Activated CD8-positive, alpha-beta memory T cell treated with anti-CD3 and anti-CD28 coated beads for 24 hours (primary cell): ENCODE measurements around the gene MET.
"Not testable (repeated sequence)": the region's sequence is repeated elsewhere in the genome, so short reads cannot be mapped to it uniquely, and the experiment has no call there.

Source experiments
- DNase-seq: peaks from one replicate; pipeline ENCODE4 v3.0.0-alpha.2; 2020

MET gene

DNA sequence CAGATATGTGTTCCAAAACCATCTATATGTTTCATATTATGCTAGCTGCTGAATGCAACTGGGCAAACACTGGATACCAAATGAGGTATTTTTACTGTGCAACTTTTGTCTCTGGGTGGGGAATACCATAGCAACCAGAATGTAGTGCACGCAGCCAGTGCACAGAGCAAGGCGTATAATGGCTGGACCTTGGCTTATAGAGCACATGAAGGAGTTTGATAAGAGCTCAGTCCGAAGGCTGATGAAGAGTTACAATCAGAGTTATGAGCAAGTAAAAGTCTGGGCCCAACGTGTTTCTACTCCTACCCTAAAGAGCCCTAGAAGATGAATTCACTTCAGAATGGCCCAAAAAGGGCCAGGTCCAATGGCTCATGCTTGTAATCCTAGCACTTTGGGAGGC is 82.2 kb downstream of the MET start:
- no peak for DNase-seq

DNA sequence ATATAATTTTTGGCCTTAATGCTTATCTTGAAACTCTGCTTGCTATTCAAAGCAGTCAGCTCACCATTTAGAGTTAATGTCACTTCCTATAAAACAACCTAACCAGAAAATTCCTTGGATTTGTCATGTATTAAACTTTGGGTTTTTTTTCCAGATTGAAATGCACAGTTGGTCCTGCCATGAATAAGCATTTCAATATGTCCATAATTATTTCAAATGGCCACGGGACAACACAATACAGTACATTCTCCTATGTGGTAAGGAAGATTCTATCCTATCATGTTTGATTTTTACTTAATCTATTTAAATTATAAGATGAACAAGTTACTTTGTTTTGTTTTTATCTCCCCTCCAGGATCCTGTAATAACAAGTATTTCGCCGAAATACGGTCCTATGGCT is 85.3 kb downstream of the MET start:
- DNase-seq: no peak

DNA sequence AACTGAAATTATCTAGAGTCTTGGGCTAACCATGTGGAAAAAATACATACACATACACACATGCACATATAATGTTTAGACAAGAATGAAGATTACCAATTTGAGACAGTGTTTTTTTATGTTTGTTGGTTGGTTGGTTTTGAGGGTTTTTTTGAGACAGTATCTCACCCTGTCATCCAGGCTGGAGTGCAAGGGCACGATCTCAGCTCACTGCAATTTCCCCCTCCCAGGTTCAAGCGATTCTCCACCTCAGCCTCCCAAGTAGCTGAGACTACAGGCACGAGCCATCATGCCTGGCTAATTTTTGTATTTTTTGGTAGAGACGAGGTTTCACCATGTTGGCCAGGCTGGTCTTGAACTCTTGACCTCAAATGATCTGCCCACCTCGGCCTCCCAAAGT is 87.6 kb downstream of the MET start:
- DNase-seq: not testable (repeated sequence)

GRCh38 chr7:116762971-116763370 is 91.0 kb downstream of the MET start:
- DNase-seq: no peak

DNA sequence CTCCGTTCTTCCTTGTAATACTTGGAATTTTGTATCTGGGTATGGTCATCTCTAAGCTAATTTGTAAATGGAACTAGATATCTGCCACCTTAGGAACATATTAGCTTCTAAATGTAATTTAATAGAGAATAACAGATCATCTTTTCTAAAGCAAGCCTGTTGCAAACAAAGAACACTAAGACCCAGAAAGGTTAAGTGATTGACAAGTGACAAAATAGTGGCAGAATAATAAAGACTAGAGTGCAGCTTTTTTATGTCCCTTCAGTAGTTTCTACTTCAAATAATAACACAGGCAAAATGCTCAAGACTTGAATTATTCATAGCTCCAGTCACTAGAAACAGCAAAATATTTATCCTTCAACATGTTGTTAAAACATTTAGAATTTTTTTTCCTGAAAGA is 91.7 kb downstream of the MET start:
- DNase-seq: no peak

- no peak for DNase-seq
Measured at GRCh38 chr7:116766881-116767280, 94.9 kb downstream of the MET start.

DNA sequence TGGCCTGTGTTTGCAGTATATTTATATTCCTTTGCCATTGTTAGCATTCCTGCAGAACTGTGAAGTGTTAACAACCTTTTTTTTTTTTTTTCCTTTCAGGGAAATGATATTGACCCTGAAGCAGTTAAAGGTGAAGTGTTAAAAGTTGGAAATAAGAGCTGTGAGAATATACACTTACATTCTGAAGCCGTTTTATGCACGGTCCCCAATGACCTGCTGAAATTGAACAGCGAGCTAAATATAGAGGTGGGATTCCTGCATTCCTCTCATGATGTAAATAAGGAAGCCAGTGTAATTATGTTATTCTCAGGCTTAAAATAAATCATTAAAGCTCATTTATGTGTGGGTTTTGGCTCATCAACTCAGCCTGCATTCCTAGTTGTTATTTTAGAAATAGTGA is 97.5 kb downstream of the MET start:
- no peak for DNase-seq

GRCh38 chr7:116770941-116771340 is 98.9 kb downstream of the MET start:
- no peak for DNase-seq

- no peak for DNase-seq
Measured at GRCh38 chr7:116771640-116772039, 99.6 kb downstream of the MET start.

DNA sequence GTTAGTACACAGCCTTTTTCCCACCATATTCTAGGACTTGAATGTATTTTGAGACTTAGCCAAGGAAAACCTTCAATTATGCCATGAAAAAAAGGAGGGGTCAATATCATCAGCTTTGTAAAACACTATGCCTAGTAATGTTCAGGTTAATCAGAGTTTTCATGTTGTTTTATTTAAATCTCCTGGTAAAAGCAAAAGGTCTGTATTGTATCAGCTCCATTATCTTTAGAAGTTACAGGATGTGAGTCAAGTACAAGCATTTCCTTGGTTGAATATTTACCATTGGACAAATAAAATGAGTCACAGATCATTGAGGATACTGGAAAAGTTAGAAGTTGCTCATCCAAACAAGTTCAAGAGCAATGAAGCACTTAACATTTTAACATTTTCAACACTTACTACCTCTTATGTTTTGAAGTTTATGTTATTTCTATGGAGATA is 100.4 kb downstream of the MET start:
- no peak for DNase-seq

- DNase-seq: no peak
Measured at GRCh38 chr7:116772926-116773749, 101.1 kb downstream of the MET start.

DNA sequence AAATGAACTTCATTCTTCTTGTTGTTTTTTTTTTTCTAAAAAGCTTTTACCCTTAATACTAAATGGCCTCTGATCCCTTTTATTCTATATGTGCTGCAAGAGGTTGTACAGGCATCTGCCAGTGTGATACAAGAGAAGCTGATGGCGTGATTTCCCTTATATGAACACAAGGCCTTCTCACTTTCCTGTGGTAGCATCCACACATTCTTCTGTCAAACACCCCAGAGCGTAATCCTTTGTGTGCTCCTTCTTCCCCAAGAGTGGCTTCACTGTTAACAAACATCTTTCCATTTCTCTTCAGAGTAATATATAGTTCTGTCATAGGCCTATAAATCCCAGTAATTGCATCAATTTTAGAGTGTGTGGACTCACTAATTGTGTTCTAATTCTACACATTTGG is 104.0 kb downstream of the MET start:
- no peak for DNase-seq

GRCh38 chr7:116776610-116777289 is 104.8 kb downstream of the MET start:
- DNase-seq: no peak

GRCh38 chr7:116777651-116778281 is 105.8 kb downstream of the MET start:
- no peak for DNase-seq

- no peak for DNase-seq
Measured at GRCh38 chr7:116779216-116779615, 107.2 kb downstream of the MET start.

- DNase-seq: no peak
Measured at GRCh38 chr7:116779931-116780330, 107.9 kb downstream of the MET start.

- no peak for DNase-seq
Measured at GRCh38 chr7:116780521-116780920, 108.5 kb downstream of the MET start.

DNA sequence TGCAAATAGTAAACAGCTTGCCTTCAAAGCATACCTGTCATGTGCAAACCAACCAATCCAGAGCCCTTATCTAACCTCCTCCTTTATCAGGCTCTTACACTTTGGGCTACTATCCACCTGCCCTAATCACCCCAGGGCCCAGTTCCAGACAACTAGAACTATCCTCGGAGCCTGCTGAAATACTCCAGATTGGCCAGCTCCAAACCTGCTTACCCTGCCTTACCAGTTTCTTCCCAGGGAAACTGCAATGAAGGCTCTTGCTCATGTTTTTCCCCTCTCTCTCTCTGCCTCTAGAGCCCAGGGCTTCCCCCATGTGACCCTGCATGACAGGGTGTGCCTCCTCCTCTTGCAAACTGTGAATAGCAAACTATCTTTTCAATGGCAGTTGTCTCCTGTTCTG is 109.0 kb downstream of the MET start:
- DNase-seq: no peak

- DNase-seq: no peak
Measured at GRCh38 chr7:116781584-116781983, 109.6 kb downstream of the MET start.

DNA sequence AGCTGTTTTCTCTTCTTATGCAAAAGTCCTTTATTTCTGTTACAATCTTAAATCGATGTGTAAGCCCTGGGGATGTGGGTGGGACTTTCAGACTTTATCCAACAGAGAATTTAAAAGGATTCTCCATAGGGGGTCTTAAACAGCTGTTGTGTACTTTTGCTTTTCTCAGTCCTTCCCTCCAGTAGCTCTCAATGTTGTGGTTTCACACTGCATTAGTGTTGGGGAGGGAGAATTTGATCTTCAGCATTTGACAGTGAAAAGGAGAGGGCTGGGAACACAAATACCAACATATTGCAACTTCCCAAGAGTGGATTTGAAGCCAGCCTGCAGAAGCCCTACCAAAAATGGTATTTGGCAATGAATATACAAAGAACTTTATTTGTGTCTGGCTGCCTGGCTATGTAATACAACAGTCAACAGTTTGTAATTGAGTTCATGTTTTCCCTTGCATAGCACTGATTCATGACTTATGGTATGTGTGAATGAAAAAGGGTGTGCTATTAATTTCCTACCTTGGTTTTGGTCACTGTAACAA is 110.2 kb downstream of the MET start:
- DNase-seq: no peak

DNA sequence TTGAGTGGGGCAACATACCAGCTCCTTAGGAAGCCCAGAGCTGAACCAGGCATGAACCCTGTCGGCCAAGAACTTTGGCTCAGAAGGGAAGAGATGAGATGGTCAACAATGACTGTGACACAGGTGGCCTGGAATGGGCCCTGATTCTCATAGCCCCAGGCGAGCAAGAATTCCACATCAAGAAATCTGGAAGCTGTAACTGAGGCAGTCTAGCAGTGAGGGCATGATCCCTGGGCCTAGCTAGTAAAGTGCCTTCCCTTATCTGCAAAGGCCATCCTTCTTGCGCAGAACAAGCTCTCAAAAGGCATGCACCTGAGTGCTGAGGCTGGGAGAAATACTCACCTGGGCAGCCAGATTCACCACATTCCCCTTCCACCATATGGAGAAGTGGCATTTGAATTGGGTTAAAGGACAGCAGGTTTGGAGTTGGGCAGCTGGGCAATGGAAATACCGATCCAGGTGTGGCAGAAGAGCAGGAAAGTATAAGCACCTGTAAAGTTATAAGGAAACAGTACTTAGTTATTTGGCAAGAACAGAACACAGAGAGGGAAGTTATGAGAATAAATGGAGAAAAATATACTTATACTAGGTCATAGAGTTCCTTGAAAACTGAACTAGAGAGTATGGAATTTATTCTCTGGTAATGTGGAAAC is 111.8 kb downstream of the MET start:
- DNase-seq: no peak

- no peak for DNase-seq
Measured at GRCh38 chr7:116784647-116785046, 112.7 kb downstream of the MET start.

DNA sequence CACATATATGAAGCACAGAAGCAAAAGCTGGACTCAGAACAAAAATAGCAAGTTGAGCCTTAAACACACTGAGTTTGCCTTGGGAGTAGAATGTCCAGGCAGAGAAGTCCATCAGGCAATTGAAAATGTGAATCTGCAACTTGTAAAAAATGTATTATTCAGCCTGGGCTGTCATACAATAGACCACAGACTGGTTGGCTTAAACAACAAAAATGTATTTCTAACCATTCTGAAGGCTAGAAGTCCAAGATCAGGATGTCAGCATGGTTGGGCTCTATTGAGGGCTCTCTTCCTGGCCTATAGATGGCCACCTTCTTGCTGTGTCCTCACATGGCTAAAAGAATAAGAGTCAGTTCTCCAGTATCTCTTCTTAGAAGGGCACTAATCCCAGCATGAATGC is 113.8 kb downstream of the MET start:
- DNase-seq: no peak
